HepG2 (cell line): ENCODE measurements around the gene PSENEN. TPM values are rescaled to one million over a fixed set of nuclear protein-coding genes. Genes with fewer than 3 reads are reported as not detected.
A peak's percentile ranks its signal among the peaks of the same experiment; 100 is the strongest.

Experiments
- CREM ChIP-seq, 2 experiments: sonication (generic) in 1 of 2; formaldehyde crosslinking in 1 of 2; IDR thresholded peaks; 2 replicates each; pipeline versions ENCODE4 v1.4.0 to v1.6.1; 2016 to 2020; ENCODE audit warnings: antibody characterized with exemption in 1 of 2, mild to moderate bottlenecking in 1 of 2, missing genetic modification reagents in 1 of 2
- ERF ChIP-seq: IDR thresholded peaks from 2 replicates; pipeline ENCODE4 v1.6.1; 2018; ENCODE audit warnings: missing biosample characterization, missing genetic modification reagents
- HNF4G ChIP-seq, 2 experiments: sonication (generic) in 1 of 2; formaldehyde crosslinking in 1 of 2; IDR thresholded peaks; 2 replicates each; pipeline versions ENCODE4 v1.4.0 to v1.6.1; 2011 to 2020; ENCODE audit warnings: borderline replicate concordance in 2 of 2, low read depth in 2 of 2, mild to moderate bottlenecking in 2 of 2, low read length in 1 of 2, missing genetic modification reagents in 1 of 2, moderate library complexity in 1 of 2
- KDM5B ChIP-seq: sonication (generic); formaldehyde crosslinking; IDR thresholded peaks from 2 replicates; pipeline ENCODE4 v1.4.0; 2020; ENCODE audit warnings: missing genetic modification reagents, mild to moderate bottlenecking, borderline replicate concordance
- LCORL ChIP-seq, 2 experiments: fragments of 450-650 bp in 1 of 2; sonication (generic) in 1 of 2; formaldehyde crosslinking in 1 of 2; IDR thresholded peaks; 2 replicates each; pipeline versions ENCODE4 v1.5.0 to v1.6.1; 2017 to 2020; ENCODE audit warnings: antibody characterized with exemption in 1 of 2, missing genetic modification reagents in 1 of 2
- MEIS1 ChIP-seq: sonication (generic); formaldehyde crosslinking; IDR thresholded peaks from 2 replicates; pipeline ENCODE4 v1.9.0; 2021; ENCODE audit warnings: mild to moderate bottlenecking, missing genetic modification reagents, moderate library complexity, borderline replicate concordance
- NCOA1 ChIP-seq: sonication (generic); formaldehyde crosslinking; IDR thresholded peaks from 2 replicates; pipeline ENCODE4 v1.9.0; 2021; ENCODE audit warnings: missing genetic modification reagents
- SMARCC2 ChIP-seq: fragments of 450-650 bp; IDR thresholded peaks from 2 replicates; pipeline ENCODE4 v1.6.1; 2017; ENCODE audit warnings: antibody characterized with exemption, mild to moderate bottlenecking
- SP5 ChIP-seq: IDR thresholded peaks from 2 replicates; pipeline ENCODE4 v1.6.1; 2016; ENCODE audit warnings: low read depth, borderline replicate concordance
- polyA plus RNA-seq, 8 experiments: library from polyadenylated mRNA; depleted of rRNA in 3 of 8; stranded (reverse) in 7 of 8; unstranded in 1 of 8; fragments of >200 nt; fragmentation: Illumina TruSeq in 4 of 8; extraction: Trizol in 4 of 8; gene quantifications; 2 replicates each; pipeline versions ENCODE4 v1.2.1 to v1.2.3, GENCODE V29; 2011 to 2016; ENCODE audit warnings: low read depth in 4 of 8, missing spikeins in 1 of 8, mixed read lengths in 1 of 8; ENCODE audit not compliant: insufficient read depth in 1 of 8
- total RNA-seq, 5 experiments: library from RNA; depleted of rRNA; stranded (reverse); fragments of >200 nt; fragmentation: Illumina TruSeq; extraction: Trizol; gene quantifications; 2 replicates each; pipeline ENCODE4 v1.2.3, GENCODE V29; 2016; ENCODE audit warnings: low read depth in 1 of 5
- TF ChIP-seq, protein P1 (sequence below): sonication (generic); formaldehyde crosslinking; IDR thresholded peaks from 2 replicates; pipeline ENCODE4 v1.5.1; 2020; ENCODE audit warnings: missing genetic modification reagents, mild to moderate bottlenecking, borderline replicate concordance
- TF ChIP-seq, protein P2 (sequence below), 2 experiments: sonication (generic) in 1 of 2; formaldehyde crosslinking in 1 of 2; IDR thresholded peaks; 2 replicates each; pipeline versions ENCODE4 v1.4.0 to v1.6.1; 2018 to 2020; ENCODE audit warnings: missing genetic modification reagents in 2 of 2, borderline replicate concordance in 1 of 2, low read depth in 1 of 2, mild to moderate bottlenecking in 1 of 2, missing biosample characterization in 1 of 2
- TF ChIP-seq, protein P3 (sequence below): sonication (generic); formaldehyde crosslinking; IDR thresholded peaks from 2 replicates; pipeline ENCODE4 v1.8.0; 2022; ENCODE audit warnings: missing genetic modification reagents, mild to moderate bottlenecking, inconsistent platforms, borderline replicate concordance
- TF ChIP-seq, protein P4 (sequence below): IDR thresholded peaks from 2 replicates; pipeline ENCODE4 v1.6.1; 2018; ENCODE audit warnings: missing genetic modification reagents
- TF ChIP-seq, protein P5 (sequence below): sonication (generic); formaldehyde crosslinking; IDR thresholded peaks from 2 replicates; pipeline ENCODE4 v1.4.0; 2020; ENCODE audit warnings: missing genetic modification reagents

Gene PSENEN
- total and polyA plus RNA-seq, 2 of the 13 experiments (the other 11 are each of a cell fraction or from before 2014, with no cell fraction given): 16.9 to 34.2 TPM

DNA sequence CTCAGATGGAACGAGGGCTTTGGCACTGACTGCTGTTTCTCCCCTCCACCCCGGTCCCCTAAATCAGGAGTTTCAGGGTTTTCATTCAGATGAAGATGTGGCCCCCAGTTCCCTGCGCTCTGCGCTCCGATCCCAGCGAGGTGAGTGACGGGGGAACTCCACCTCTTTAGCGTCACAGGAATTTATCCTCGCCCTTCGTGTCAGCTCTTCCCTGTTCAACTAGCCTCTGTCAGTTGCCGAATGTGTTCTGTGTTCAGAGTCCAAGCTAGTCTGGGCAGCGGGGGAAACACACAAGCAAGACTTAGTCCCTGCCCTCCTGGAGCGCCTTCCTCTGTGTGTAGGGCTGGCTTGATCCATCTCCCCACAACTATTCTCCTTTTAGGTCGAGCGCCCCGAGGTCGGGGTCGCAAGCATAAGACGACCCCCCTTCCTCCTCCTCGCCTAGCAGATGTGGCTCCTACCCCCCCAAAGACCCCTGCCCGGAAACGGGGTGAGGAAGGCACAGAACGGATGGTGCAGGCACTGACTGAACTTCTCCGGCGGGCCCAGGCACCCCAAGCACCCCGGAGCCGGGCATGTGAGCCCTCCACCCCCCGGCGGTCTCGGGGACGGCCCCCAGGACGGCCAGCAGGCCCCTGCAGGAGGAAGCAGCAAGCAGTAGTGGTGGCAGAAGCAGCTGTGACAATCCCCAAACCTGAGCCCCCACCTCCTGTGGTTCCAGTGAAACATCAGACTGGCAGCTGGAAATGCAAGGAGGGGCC, 25.9 kb upstream of the PSENEN start (continued):
- TF ChIP-seq SMARCC2: no peak
- TF ChIP-seq, protein P1, sequence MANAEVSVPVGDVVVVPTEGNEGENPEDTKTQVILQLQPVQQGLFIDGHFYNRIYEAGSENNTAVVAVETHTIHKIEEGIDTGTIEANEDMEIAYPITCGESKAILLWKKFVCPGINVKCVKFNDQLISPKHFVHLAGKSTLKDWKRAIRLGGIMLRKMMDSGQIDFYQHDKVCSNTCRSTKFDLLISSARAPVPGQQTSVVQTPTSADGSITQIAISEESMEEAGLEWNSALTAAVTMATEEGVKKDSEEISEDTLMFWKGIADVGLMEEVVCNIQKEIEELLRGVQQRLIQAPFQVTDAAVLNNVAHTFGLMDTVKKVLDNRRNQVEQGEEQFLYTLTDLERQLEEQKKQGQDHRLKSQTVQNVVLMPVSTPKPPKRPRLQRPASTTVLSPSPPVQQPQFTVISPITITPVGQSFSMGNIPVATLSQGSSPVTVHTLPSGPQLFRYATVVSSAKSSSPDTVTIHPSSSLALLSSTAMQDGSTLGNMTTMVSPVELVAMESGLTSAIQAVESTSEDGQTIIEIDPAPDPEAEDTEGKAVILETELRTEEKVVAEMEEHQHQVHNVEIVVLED (CRISPR knock-in tag): peak; percentile 28; the same call in 1 of the 2 replicates
- no peak for TF ChIP-seq ERF (CRISPR knock-in tag)
- peak; percentile 29; the same call in 1 of the 2 replicates for TF ChIP-seq HNF4G (IDR thresholded peaks at IDR 0.05; ENCODE audit: borderline replicate concordance, low read depth, low read length)
- TF ChIP-seq HNF4G (CRISPR knock-in tag; IDR thresholded peaks at IDR 0.05; ENCODE audit: borderline replicate concordance, low read depth): no peak
- TF ChIP-seq, protein P2, sequence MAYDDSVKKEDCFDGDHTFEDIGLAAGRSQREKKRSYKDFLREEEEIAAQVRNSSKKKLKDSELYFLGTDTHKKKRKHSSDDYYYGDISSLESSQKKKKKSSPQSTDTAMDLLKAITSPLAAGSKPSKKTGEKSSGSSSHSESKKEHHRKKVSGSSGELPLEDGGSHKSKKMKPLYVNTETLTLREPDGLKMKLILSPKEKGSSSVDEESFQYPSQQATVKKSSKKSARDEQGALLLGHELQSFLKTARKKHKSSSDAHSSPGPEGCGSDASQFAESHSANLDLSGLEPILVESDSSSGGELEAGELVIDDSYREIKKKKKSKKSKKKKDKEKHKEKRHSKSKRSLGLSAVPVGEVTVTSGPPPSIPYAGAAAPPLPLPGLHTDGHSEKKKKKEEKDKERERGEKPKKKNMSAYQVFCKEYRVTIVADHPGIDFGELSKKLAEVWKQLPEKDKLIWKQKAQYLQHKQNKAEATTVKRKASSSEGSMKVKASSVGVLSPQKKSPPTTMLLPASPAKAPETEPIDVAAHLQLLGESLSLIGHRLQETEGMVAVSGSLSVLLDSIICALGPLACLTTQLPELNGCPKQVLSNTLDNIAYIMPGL (CRISPR knock-in tag; IDR thresholded peaks at IDR 0.05; ENCODE audit: borderline replicate concordance in 1 of 2, low read depth in 1 of 2): 0 out of 4 replicates have a peak, but pooled peaks of 1 of the 2 experiments have one; percentile 29
- TF ChIP-seq, protein P3, sequence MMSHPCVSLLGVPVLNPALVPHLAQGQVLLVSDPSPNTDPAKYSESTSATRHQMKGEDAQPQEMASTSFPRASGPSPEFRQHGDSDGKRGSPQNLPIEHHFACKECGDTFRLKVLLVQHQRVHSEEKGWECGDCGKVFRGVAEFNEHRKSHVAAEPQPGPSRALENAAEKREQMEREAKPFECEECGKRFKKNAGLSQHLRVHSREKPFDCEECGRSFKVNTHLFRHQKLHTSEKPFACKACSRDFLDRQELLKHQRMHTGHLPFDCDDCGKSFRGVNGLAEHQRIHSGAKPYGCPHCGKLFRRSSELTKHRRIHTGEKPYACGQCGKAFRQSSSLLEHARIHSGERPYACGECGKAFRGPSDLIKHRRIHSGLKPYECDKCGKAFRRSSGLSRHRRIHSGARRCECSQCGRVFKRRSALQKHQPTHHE (CRISPR knock-in tag): 0 out of 2 replicates have a peak, but pooled peaks have one; percentile 32
- peak; percentile 38; the same call in 1 of the 2 replicates for TF ChIP-seq KDM5B (CRISPR knock-in tag)
- TF ChIP-seq NCOA1 (CRISPR knock-in tag): 0 out of 2 replicates have a peak, but pooled peaks have one; percentile 43
- TF ChIP-seq LCORL (IDR thresholded peaks at IDR 0.05): no peak
- TF ChIP-seq LCORL (CRISPR knock-in tag; IDR thresholded peaks at IDR 0.05): peak; percentile 70
- TF ChIP-seq SP5 (CRISPR knock-in tag): peak; percentile 66; the same call in 1 of the 2 replicates
- peak; percentile 39; the same call in 1 of the 2 replicates for TF ChIP-seq CREM (IDR thresholded peaks at IDR 0.05)
- TF ChIP-seq CREM (CRISPR knock-in tag; IDR thresholded peaks at IDR 0.05): no peak
- TF ChIP-seq, protein P4, sequence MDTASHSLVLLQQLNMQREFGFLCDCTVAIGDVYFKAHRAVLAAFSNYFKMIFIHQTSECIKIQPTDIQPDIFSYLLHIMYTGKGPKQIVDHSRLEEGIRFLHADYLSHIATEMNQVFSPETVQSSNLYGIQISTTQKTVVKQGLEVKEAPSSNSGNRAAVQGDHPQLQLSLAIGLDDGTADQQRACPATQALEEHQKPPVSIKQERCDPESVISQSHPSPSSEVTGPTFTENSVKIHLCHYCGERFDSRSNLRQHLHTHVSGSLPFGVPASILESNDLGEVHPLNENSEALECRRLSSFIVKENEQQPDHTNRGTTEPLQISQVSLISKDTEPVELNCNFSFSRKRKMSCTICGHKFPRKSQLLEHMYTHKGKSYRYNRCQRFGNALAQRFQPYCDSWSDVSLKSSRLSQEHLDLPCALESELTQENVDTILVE (CRISPR knock-in tag): 0 out of 2 replicates have a peak, but pooled peaks have one; percentile 18
- TF ChIP-seq, protein P5, sequence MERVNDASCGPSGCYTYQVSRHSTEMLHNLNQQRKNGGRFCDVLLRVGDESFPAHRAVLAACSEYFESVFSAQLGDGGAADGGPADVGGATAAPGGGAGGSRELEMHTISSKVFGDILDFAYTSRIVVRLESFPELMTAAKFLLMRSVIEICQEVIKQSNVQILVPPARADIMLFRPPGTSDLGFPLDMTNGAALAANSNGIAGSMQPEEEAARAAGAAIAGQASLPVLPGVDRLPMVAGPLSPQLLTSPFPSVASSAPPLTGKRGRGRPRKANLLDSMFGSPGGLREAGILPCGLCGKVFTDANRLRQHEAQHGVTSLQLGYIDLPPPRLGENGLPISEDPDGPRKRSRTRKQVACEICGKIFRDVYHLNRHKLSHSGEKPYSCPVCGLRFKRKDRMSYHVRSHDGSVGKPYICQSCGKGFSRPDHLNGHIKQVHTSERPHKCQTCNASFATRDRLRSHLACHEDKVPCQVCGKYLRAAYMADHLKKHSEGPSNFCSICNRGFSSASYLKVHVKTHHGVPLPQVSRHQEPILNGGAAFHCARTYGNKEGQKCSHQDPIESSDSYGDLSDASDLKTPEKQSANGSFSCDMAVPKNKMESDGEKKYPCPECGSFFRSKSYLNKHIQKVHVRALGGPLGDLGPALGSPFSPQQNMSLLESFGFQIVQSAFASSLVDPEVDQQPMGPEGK (CRISPR knock-in tag): 0 out of 2 replicates have a peak, but pooled peaks have one; percentile 32
- no peak for TF ChIP-seq MEIS1 (CRISPR knock-in tag)
